ENCODE data around the gene UBE2G2. TPM values are rescaled to one million over a fixed set of nuclear protein-coding genes. Genes with fewer than 3 reads are reported as not detected.
A peak's percentile ranks its signal among the peaks of the same experiment; 100 is the strongest.

The UBE2G2 gene
- total RNA-seq, 4 donors from 2014 or later: 62.5 to 126 (median 91.6) TPM

DNA sequence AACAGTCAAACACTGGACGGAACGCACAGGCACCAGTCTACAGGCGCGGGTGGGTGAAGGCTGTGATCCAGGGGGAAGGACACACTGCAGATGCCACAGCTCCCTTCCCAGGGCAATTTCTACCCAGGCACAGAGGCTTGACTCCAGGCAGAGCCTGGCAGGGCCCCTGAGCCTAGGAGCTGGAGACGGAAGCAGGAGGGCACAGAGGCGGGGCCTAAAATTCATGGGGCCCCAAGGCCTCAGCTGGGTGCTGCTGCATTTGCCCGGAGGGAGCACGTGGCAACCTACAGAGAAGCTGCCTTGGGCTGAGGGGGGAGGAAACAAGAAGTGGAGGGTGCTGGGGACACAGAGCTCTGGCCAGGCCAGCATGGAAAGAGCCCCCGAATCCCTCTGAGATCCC, 41.2 kb downstream of the UBE2G2 start:
- TF ChIP-seq POLR2A (IDR thresholded peaks at IDR 0.05) (no peak), EP300 (IDR thresholded peaks at IDR 0.05) (no peak), POLR2AphosphoS5 (IDR thresholded peaks at IDR 0.05) (no peak)
- TF ChIP-seq, protein P1, sequence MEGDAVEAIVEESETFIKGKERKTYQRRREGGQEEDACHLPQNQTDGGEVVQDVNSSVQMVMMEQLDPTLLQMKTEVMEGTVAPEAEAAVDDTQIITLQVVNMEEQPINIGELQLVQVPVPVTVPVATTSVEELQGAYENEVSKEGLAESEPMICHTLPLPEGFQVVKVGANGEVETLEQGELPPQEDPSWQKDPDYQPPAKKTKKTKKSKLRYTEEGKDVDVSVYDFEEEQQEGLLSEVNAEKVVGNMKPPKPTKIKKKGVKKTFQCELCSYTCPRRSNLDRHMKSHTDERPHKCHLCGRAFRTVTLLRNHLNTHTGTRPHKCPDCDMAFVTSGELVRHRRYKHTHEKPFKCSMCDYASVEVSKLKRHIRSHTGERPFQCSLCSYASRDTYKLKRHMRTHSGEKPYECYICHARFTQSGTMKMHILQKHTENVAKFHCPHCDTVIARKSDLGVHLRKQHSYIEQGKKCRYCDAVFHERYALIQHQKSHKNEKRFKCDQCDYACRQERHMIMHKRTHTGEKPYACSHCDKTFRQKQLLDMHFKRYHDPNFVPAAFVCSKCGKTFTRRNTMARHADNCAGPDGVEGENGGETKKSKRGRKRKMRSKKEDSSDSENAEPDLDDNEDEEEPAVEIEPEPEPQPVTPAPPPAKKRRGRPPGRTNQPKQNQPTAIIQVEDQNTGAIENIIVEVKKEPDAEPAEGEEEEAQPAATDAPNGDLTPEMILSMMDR (IDR thresholded peaks at IDR 0.05): no peak
- no peaks in the 10 kb centered on the region for H3K9me3 ChIP-seq
- no peak overlapping the region for H3K27ac ChIP-seq
- 90% methylated on average over 9 of the region's 9 CpGs for WGBS
- peak in 1 of 2 donors; percentile 74 for DNase-seq (ENCODE audit: low spot score in 2 of 2)
- H3K4me3 ChIP-seq: no peak overlapping the region
- H3K27me3 ChIP-seq: no peaks in the 10 kb centered on the region
- no peaks in the 10 kb centered on the region for H3K36me3 ChIP-seq
- H3K4me1 ChIP-seq: peaks cover 11% of the 10 kb centered on the region

DNA sequence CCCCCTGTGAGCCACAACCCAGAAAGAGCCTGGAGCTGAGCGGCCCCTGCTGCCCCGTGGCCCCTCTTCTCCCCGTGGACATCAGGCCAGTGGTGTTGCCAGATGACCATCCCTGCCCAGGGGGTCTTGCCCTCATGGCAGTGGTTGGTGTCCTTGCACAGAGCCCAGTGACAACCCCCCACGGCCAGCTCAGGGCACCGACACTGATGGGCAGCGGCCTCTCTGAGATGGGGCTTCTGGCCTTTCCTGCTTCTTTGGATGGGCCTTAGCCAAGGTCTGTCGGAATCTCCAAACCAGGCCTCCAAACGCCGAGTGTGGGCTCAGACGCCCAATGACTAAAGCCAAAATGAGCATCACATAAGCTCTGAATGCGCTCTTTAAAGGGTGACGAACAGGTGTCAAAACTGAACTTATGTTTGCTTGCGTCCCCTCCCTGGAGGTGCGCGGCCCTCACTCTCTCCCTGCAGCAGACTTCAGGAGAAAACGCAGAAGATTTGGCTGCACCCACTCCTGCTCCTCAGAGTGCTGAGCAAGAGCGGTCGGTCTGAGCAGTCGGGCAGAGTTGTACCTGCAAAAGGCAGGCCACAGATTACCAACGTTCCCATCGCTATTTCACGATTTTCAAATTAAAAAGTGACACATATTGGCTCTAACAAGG, 41.9 kb downstream of the UBE2G2 start:
- DNase-seq (ENCODE audit: low spot score in 2 of 2): peak in 1 of 2 donors; percentile 29
- no peak overlapping the region for H3K4me3 ChIP-seq
- H3K27ac ChIP-seq: no peak overlapping the region
- H3K4me1 ChIP-seq: peaks cover 4% of the 10 kb centered on the region
- WGBS: 93% methylated on average over 20 of the region's 22 CpGs
- no peaks in the 10 kb centered on the region for H3K9me3 ChIP-seq
- no peaks in the 10 kb centered on the region for H3K27me3 ChIP-seq
- TF ChIP-seq POLR2A (IDR thresholded peaks at IDR 0.05): no peak
- no peak for TF ChIP-seq POLR2AphosphoS5 (IDR thresholded peaks at IDR 0.05)
- no peak for TF ChIP-seq EP300 (IDR thresholded peaks at IDR 0.05)
- TF ChIP-seq, protein P1 (IDR thresholded peaks at IDR 0.05): no peak
- H3K36me3 ChIP-seq: no peaks in the 10 kb centered on the region

DNA sequence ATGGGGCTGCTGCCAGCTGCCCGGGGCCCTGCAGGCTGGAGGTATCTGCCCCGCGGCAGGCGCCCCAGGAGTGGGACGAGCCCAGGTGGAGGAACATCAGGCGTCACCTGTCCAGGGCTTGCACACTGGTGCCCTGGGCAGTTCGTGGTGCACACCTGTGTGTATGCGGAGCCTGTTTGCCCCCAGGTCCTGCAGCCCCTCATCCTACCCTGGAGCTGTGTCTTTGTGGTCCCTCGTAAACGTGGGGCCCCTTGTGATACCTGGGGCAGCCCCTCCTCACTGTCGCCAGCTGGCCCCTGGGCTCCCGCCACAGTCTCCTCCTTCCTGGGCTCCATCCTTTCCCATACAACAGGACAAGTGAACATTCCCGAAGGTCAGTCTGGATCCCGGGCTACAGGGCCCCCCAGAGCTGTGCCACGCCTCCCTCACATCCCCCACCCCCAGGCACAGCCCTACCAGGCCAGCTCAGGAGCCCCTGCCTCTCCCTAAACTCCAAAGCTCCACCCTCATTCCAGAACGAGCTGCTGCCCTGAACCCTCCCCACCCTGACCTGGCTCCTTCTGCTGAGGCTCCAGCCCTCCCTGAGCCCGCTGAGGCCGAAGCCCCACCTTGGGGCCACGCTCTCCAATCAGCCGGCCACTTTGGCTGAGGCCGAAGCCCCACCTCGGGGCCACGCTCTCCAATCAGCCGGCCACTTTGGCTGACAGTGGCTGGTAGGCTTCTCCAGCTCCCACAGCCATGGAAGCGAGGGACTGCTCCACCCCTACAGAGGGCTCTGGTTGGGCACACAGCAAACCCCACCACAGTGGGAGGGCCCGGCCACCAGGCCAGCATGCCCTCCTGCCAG, 42.6 kb downstream of the UBE2G2 start:
- Histone ChIP-seq H3K9me3 (no peaks in the 10 kb centered on the region), H3K27ac (no peak overlapping the region), H3K4me3 (no peak overlapping the region), H3K4me1 (no peaks in the 10 kb centered on the region), H3K36me3 (no peaks in the 10 kb centered on the region), H3K27me3 (no peaks in the 10 kb centered on the region)
- TF ChIP-seq, protein P1 (IDR thresholded peaks at IDR 0.05): no peak
- TF ChIP-seq POLR2A (IDR thresholded peaks at IDR 0.05): no peak
- TF ChIP-seq POLR2AphosphoS5 (IDR thresholded peaks at IDR 0.05): no peak
- TF ChIP-seq EP300 (IDR thresholded peaks at IDR 0.05): no peak
- DNase-seq (ENCODE audit: low spot score in 2 of 2): peak in 1 of 2 donors; percentile 52
- 68% methylated on average over 13 of the region's 26 CpGs for WGBS

DNA sequence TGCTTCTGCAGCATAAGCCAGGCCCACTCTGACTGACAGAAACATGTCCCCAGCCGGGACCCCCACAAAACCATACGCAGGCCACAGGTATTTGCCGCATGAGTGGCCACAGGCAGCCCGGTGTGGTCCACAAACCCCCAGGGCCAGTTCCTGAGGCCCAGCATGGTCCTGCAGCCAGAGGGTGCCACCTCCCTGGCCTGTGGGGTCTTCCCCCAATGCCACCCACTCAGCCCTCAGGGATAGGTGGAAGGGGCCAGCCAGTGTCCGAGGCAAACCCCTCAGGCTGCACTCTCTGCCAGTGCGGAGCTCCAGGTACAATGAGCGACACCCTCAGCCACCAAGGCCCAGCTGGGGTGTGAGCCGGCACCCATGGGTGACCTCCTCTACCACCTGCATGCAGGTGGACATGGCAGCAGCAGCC, 43.5 kb downstream of the UBE2G2 start:
- H3K27me3 ChIP-seq: no peaks in the 10 kb centered on the region
- peaks cover 5% of the 10 kb centered on the region for H3K4me1 ChIP-seq
- H3K27ac ChIP-seq: no peak overlapping the region
- TF ChIP-seq, protein P1 (IDR thresholded peaks at IDR 0.05): no peak
- TF ChIP-seq POLR2AphosphoS5 (IDR thresholded peaks at IDR 0.05) (no peak), POLR2A (IDR thresholded peaks at IDR 0.05) (no peak), EP300 (IDR thresholded peaks at IDR 0.05) (no peak)
- no peaks in the 10 kb centered on the region for H3K36me3 ChIP-seq
- no peaks in the 10 kb centered on the region for H3K9me3 ChIP-seq
- H3K4me3 ChIP-seq: no peak overlapping the region
- 91% methylated on average over 8 of the region's 8 CpGs for WGBS
- DNase-seq (ENCODE audit: low spot score in 2 of 2): peak; percentile 36 to 63

DNA sequence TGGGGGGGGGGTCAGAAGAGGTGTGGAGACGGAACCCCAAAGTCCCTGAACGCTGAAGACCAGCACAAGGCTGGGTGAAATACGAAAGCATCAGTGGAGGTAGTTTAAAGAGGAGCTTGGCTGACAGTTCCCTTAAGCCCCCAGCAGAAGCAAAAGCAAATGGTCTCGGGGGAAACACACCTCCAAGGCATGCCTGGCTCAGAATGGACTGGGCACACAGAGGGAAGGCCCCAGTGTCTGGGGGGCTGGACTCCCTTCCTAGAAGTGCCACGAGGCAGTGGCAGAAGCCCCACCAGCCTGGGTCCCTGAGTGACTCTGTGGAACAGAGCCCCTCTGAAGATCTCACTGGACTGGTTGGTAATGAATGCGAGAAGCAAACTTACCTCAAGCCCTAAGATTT, 43.9 kb downstream of the UBE2G2 start:
- Histone ChIP-seq H3K4me1 (peaks cover 9% of the 10 kb centered on the region), H3K27me3 (no peaks in the 10 kb centered on the region), H3K36me3 (no peaks in the 10 kb centered on the region), H3K4me3 (no peak overlapping the region), H3K27ac (no peak overlapping the region), H3K9me3 (no peaks in the 10 kb centered on the region)
- 93% methylated on average over 4 of the region's 6 CpGs for WGBS
- peak; percentile 34 to 57 for DNase-seq (ENCODE audit: low spot score in 2 of 2)
- TF ChIP-seq EP300 (IDR thresholded peaks at IDR 0.05) (no peak), POLR2A (IDR thresholded peaks at IDR 0.05) (no peak), POLR2AphosphoS5 (IDR thresholded peaks at IDR 0.05) (no peak)
- TF ChIP-seq, protein P1 (IDR thresholded peaks at IDR 0.05): no peak
